HUES6 (cell line): ENCODE measurements around the gene SELENOK.

Source experiments
- H3K27ac ChIP-seq: 2 replicates; pipeline ENCODE4 v1.7.0; 2013; ENCODE audit warnings: low read depth, mild to moderate bottlenecking, low read length, inconsistent platforms
- H3K27me3 ChIP-seq: 2 replicates; pipeline ENCODE4 v1.6.1; 2013; ENCODE audit warnings: low read length; ENCODE audit not compliant: control insufficient read depth, insufficient read depth
- H3K36me3 ChIP-seq: 2 replicates; pipeline ENCODE4 v1.6.1; 2013; ENCODE audit warnings: low read length; ENCODE audit not compliant: control insufficient read depth, insufficient read depth
- H3K4me1 ChIP-seq: 2 replicates; pipeline ENCODE4 v1.6.1; 2013; ENCODE audit warnings: low read length; ENCODE audit not compliant: control insufficient read depth, insufficient read depth
- H3K4me3 ChIP-seq: 2 replicates; pipeline ENCODE4 v1.5.1; 2013; ENCODE audit warnings: low read depth, low read length
- H3K9ac ChIP-seq: one replicate; pipeline ENCODE4 v1.6.1; 2013; ENCODE audit warnings: mild to moderate bottlenecking, low read length
- H3K9me3 ChIP-seq: 2 replicates; pipeline ENCODE4 v1.6.1; 2013; ENCODE audit warnings: low read depth, low read length; ENCODE audit not compliant: control insufficient read depth, insufficient read depth

SELENOK gene

DNA sequence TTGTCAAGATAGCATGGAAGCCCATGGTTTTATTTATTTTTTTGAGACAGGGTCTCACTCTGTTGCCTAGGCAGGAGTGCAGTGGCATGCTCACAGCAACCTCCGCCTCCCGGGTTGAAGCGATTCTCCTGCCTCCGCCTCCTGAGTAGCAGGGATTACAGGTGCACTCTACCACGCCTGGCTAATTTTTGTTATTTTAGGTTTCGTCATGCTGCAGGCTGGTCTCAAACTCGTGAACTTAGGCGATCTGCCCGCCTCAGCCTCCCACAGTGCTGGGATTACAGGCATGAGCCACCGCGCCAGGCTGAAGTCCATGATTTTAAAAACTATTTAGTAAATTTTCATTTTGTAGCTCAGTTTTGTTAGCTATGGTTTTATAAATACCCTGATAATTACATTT is 7.0 kb downstream of the SELENOK start:
- no peak overlapping the region for H3K27ac ChIP-seq
- no peaks in the 10 kb centered on the region for H3K27me3 ChIP-seq
- no peaks in the 10 kb centered on the region for H3K9me3 ChIP-seq
- peaks cover 48% of the 10 kb centered on the region for H3K36me3 ChIP-seq
- no peak overlapping the region for H3K4me3 ChIP-seq
- H3K4me1 ChIP-seq, result peaks cover 12% of the 10 kb centered on the region
- H3K9ac ChIP-seq, result no peak overlapping the region

- H3K27me3 ChIP-seq, result no peaks in the 10 kb centered on the region
- H3K9me3 ChIP-seq, result no peaks in the 10 kb centered on the region
- peaks cover 62% of the 10 kb centered on the region for H3K36me3 ChIP-seq
- peaks cover 12% of the 10 kb centered on the region for H3K4me1 ChIP-seq
- no peak overlapping the region for H3K9ac ChIP-seq
- no peak overlapping the region for H3K27ac ChIP-seq
- H3K4me3 ChIP-seq, result no peak overlapping the region
These were observed 8.7 kb downstream of the SELENOK start for GRCh38 chr3:53883008-53883407.

DNA sequence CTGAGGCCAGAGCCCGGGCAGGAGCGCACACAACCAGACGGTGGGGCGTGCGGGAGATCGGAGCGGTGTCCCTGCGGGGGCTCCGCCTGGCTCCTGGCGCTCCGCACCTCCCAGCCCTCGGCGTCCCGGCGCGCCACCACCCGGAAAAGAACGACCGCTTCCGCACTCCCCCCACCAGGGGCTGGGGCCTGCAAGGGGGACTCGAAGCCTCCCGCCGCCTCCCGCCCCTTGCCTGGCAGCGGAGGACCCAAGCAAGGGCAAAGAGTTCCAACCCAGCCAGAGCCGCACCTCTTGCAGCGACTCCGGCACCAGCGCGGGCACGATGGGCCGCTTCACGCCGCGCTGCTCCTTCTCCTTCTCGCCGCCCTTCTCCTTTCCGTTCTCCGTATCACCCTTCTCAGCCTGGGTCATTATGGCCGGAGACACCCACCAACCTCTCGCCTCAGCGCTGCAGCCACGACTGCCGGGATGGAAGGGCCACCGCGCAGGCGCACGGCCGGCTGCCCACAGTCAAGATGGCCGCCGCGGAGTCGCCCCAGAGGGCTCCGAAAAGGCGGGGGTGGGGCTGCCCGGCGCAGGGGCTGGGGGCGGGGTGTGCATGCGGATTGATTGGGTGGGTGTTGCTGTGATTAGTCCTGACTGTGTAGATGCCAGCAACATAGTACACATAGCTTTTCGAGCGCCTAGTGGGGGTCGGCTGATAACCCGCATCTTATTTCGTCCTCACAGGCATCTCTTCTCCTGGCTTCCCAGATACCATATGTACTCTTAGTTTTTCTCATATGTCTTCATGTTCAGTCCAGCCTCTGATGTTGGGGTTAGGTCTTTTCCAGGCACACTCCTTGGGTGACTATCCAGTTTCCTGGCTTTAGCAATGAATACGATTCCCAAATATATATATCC is 9.7 kb downstream of the SELENOK start, which contains the start of gene ACTR8:
TSS of gene ACTR8 (minus strand) at position 462 of the 903 bp plus-strand sequence. CDS start at position 411, 51 bp downstream.
- Histone ChIP-seq H3K27ac (peak within 1 kb of the TSS; percentile 50), H3K27me3 (no peaks in the 10 kb centered on the region), H3K9me3 (no peaks in the 10 kb centered on the region), H3K4me3 (peak within 1 kb of the TSS; percentile 80), H3K36me3 (peaks cover 62% of the 10 kb centered on the region), H3K9ac (peak within 1 kb of the TSS; percentile 87), H3K4me1 (peaks cover 12% of the 10 kb centered on the region)

- H3K4me3 ChIP-seq, result peak overlapping the region; percentile 80
- H3K9me3 ChIP-seq, result no peaks in the 10 kb centered on the region
- H3K4me1 ChIP-seq, result peaks cover 12% of the 10 kb centered on the region
- H3K36me3 ChIP-seq, result peaks cover 62% of the 10 kb centered on the region
- H3K9ac ChIP-seq, result peak overlapping the region; percentile 87
- H3K27me3 ChIP-seq, result no peaks in the 10 kb centered on the region
- no peak overlapping the region for H3K27ac ChIP-seq
These were observed 11.0 kb downstream of the SELENOK start for GRCh38 chr3:53880396-53881345.

- Histone ChIP-seq H3K27me3 (no peaks in the 10 kb centered on the region), H3K4me1 (no peaks in the 10 kb centered on the region), H3K4me3 (no peak overlapping the region), H3K36me3 (peaks cover 73% of the 10 kb centered on the region), H3K27ac (no peak overlapping the region), H3K9me3 (no peaks in the 10 kb centered on the region), H3K9ac (no peak overlapping the region)
These were observed 25.7 kb downstream of the SELENOK start for GRCh38 chr3:53865732-53866499.

GRCh38 chr3:53863145-53863544 is 28.5 kb downstream of the SELENOK start:
- no peak overlapping the region for H3K9ac ChIP-seq
- no peak overlapping the region for H3K4me3 ChIP-seq
- H3K4me1 ChIP-seq, result no peaks in the 10 kb centered on the region
- H3K36me3 ChIP-seq, result peaks cover 64% of the 10 kb centered on the region
- H3K9me3 ChIP-seq, result no peaks in the 10 kb centered on the region
- no peak overlapping the region for H3K27ac ChIP-seq
- H3K27me3 ChIP-seq, result no peaks in the 10 kb centered on the region

GRCh38 chr3:53862241-53862640 is 29.4 kb downstream of the SELENOK start:
- Histone ChIP-seq H3K27me3 (no peaks in the 10 kb centered on the region), H3K4me3 (no peak overlapping the region), H3K36me3 (peaks cover 55% of the 10 kb centered on the region), H3K9ac (no peak overlapping the region), H3K9me3 (no peaks in the 10 kb centered on the region), H3K27ac (no peak overlapping the region), H3K4me1 (no peaks in the 10 kb centered on the region)

GRCh38 chr3:53860196-53860595 is 31.5 kb downstream of the SELENOK start:
- Histone ChIP-seq H3K27me3 (no peaks in the 10 kb centered on the region), H3K4me1 (no peaks in the 10 kb centered on the region), H3K4me3 (no peak overlapping the region), H3K36me3 (peaks cover 46% of the 10 kb centered on the region), H3K27ac (no peak overlapping the region), H3K9me3 (no peaks in the 10 kb centered on the region), H3K9ac (no peak overlapping the region)

DNA sequence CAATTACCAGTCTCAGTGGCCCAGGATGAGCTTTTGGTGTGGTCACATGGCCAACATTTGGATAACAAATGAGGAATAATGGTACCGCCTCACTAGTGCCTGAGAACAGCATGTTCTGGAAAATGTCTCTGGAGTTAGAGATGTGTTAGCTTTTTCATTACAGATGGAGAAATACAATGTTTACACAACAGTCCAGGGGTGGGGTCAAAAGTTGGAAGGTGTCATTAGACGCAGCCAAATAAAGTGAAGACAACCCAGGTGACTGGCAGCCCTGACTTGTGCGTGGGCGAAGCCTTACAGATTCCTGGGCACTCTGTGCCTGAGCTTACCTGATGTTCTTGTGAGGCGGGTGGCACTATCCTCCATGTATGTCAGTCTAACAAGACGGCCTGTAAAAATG is 32.5 kb downstream of the SELENOK start:
- no peaks in the 10 kb centered on the region for H3K9me3 ChIP-seq
- H3K4me1 ChIP-seq, result no peaks in the 10 kb centered on the region
- no peak overlapping the region for H3K4me3 ChIP-seq
- no peak overlapping the region for H3K9ac ChIP-seq
- no peaks in the 10 kb centered on the region for H3K27me3 ChIP-seq
- H3K27ac ChIP-seq, result 0 out of 2 replicates have a peak overlapping the region, but pooled peaks have one; percentile 15
- H3K36me3 ChIP-seq, result peaks cover 36% of the 10 kb centered on the region

- H3K9ac ChIP-seq, result no peak overlapping the region
- no peaks in the 10 kb centered on the region for H3K27me3 ChIP-seq
- H3K4me1 ChIP-seq, result no peaks in the 10 kb centered on the region
- H3K36me3 ChIP-seq, result peaks cover 30% of the 10 kb centered on the region
- no peak overlapping the region for H3K4me3 ChIP-seq
- no peaks in the 10 kb centered on the region for H3K9me3 ChIP-seq
- H3K27ac ChIP-seq, result no peak overlapping the region
These were observed 33.4 kb downstream of the SELENOK start for GRCh38 chr3:53858096-53858741.
